Brain microvascular endothelial cell (primary cell): ENCODE results near the gene POLR1B.
A peak's percentile ranks its signal among the peaks of the same experiment; 100 is the strongest.

Source experiments
- DNase-seq: peaks from one replicate; pipeline ENCODE4 v3.0.0-alpha.2; 2020
- H3K27ac ChIP-seq: fragments of 250-450 bp; sonication (Bioruptor Pico); 2 replicates; pipeline ENCODE4 v1.5.1; 2020; ENCODE audit warnings: mild to moderate bottlenecking, moderate library complexity
- H3K27me3 ChIP-seq: fragments of 250-450 bp; sonication (Bioruptor Pico); replicated peaks from 2 replicates; pipeline ENCODE4 v1.5.1; 2020; ENCODE audit warnings: mild to moderate bottlenecking
- H3K36me3 ChIP-seq: fragments of 250-450 bp; sonication (Bioruptor Pico); replicated peaks from 2 replicates; pipeline ENCODE4 v1.5.1; 2020; ENCODE audit warnings: mild to moderate bottlenecking
- H3K4me3 ChIP-seq: 2 replicates; pipeline ENCODE4 v1.5.1; 2011; ENCODE audit warnings: low read depth, mild to moderate bottlenecking, control low read depth, low read length, moderate library complexity
- CTCF ChIP-seq: IDR thresholded peaks from 2 replicates; pipeline ENCODE4 v1.5.1; 2011; ENCODE audit warnings: low read depth, mild to moderate bottlenecking, moderate library complexity, low read length, control low read depth, inconsistent platforms; ENCODE audit errors: missing control alignments
- in situ Hi-C: cut with HindIII; loops from 2 replicates; pipeline ENCODE4 v1.10.0; 2017; ENCODE audit warnings: low sequenced_read_pairs, low pct_ligation_motif_present

The POLR1B gene

GRCh38 chr2:112618383-112618782 lies 76.1 kb downstream of the POLR1B start:
- no peaks in the 10 kb centered on the region for H3K27me3 ChIP-seq
- no peaks in the 10 kb centered on the region for H3K36me3 ChIP-seq
- no peak overlapping the region for H3K4me3 ChIP-seq
- TF ChIP-seq CTCF, result no peak
- no peak for DNase-seq
- in situ Hi-C loops, result no loop called here
- H3K27ac ChIP-seq, result no peak overlapping the region

DNA sequence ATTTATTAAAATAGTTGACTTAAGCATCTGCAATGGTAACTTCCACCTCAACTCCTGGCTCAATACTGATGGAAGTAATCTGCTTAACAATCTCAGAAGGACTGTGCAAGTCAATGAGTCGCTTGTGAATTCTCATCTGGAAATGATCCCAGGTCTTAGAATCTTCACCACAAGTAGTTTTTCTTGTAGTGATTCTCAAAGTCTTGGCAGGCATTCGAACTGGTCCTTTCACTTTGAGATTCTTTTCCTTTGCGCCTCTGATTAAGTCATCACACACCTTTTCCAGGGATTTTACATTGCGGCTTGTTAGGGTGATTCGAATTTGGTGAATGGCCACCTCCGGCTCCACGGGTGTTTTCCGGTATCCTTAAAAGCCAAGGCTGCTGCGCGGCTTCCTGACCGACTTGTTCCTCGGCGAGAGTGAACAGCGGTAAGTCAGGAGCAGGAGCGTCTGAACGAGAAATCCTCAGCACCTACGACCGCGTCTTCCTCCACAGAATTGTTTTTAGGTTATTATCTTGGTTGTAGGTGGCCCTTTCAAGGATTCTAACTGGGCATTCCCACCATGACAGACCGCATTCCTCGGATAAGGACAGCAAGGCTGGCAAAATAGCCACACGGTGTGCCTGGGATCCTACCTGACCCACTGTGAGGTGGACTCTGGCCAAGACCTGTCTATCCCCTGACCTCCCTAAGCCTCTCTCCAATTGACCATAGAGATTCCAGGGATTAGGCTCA lies 79.7 kb downstream of the POLR1B start:
- no peaks in the 10 kb centered on the region for H3K27me3 ChIP-seq
- peak overlapping the region; percentile 90 for H3K27ac ChIP-seq
- in situ Hi-C loops, result no loop called here

DNA sequence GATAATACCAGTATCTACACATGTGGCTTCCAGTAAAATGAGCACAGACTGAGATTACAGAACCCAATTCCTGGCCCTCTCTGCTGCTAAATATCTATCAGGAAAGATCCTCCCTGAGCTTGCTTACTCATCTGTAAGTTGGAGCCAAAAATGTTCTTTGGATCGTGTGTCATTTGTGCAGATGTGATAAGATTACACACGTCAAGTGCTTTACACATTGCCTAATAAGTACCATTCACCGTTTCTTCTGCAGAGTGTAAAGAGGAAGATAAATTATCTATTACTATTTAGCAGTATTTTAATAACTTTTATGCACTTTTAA lies 80.2 kb downstream of the POLR1B start:
- H3K36me3 ChIP-seq, result no peaks in the 10 kb centered on the region
- H3K27ac ChIP-seq, result peak overlapping the region; percentile 90
- DNase-seq, result peak; percentile 90
- in situ Hi-C loops, result no loop called here
- H3K27me3 ChIP-seq, result no peaks in the 10 kb centered on the region
- TF ChIP-seq CTCF, result no peak
- no peak overlapping the region for H3K4me3 ChIP-seq

More for the DNA sequence above, 79.7 kb downstream of the POLR1B start:
- Histone ChIP-seq H3K4me3 (no peak overlapping the region), H3K36me3 (no peaks in the 10 kb centered on the region)
- no peak for TF ChIP-seq CTCF
- DNase-seq, result peak; percentile 65

DNA sequence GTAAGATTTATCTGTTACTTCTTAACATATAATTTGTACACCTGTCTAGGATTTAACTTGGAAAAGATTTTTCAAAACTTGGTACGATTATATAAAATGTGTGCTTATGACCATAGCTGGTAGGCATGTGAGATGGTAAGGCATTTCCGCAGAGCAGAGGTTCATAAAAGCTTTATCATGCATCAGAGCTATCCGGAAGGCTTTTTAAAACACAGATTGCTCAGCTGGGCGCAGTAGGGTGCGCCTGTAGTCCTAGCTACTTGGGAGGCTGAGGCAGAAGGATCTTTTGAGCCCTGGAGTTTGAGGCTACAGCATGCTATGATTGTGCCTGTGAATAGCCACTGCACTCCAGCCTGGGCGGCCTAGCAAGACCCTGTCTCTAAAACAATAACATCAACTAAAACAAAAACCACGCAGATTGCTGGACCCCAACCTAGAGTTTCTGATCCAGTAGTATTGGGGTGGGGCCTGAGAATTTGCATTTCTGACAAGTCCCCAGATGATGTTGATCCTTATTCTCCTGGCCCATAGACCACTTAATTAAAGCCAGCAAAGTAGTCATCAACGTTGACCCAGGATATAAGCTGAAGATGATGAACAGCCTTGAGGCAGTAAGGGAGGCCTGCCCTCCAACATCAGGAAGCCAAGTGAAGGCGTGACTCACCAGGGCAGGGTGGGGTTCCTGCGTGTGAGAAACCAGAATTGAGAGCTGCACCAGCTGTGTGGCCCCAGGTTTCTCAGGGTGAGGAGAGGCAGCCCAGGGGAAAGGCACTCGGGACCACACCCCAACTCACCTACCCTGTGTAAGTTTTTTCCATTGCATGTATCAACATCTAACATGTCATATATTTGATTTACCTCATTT lies 81.9 kb downstream of the POLR1B start:
- peak overlapping the region; percentile 94 for H3K27ac ChIP-seq
- in situ Hi-C loops, result no loop called here

GRCh38 chr2:112625474-112626114 lies 83.3 kb downstream of the POLR1B start:
- H3K27ac ChIP-seq, result peak overlapping the region; percentile 94
- H3K4me3 ChIP-seq, result no peak overlapping the region
- no peak for TF ChIP-seq CTCF

More for the DNA sequence above, 81.9 kb downstream of the POLR1B start:
- DNase-seq, result peak; percentile 80
- Histone ChIP-seq H3K4me3 (no peak overlapping the region), H3K27me3 (no peaks in the 10 kb centered on the region), H3K36me3 (no peaks in the 10 kb centered on the region)
- TF ChIP-seq CTCF, result no peak

More at GRCh38 chr2:112625474-112626114, 83.3 kb downstream of the POLR1B start:
- in situ Hi-C loops, result no loop called here
- no peaks in the 10 kb centered on the region for H3K36me3 ChIP-seq
- H3K27me3 ChIP-seq, result no peaks in the 10 kb centered on the region
- DNase-seq, result no peak
